ENCODE data around the gene TMPRSS11A. TPM values are rescaled to one million over a fixed set of nuclear protein-coding genes. Genes with fewer than 3 reads are reported as not detected.

TMPRSS11A gene
- not detected for total RNA-seq (2021; ENCODE audit: unreplicated experiment)
- polyA plus RNA-seq (2012; ENCODE audit: insufficient read length) = not detected
- Bru-seq, nascent RNA = percentile 2 among the genes with signal in this experiment
- BruChase-seq, experiment 1, labeled RNA remaining after a 2-hour chase = not detected
- not detected for BruChase-seq, experiment 2, labeled RNA remaining after a 6-hour chase
- long read RNA-seq = 0 reads

GRCh38 chr4:67963356-67963755 is at the start of gene TMPRSS11A:
Gene TMPRSS11A, minus strand, starts transcription at chr4:67963493. Its CDS starts 100 bp downstream, at chr4:67963393.
- no peaks in the 10 kb centered on the region for H3K36me3 ChIP-seq (ENCODE audit: control insufficient read depth, insufficient read depth, low read length)
- no peaks in the 10 kb centered on the region for H3K9me3 ChIP-seq (ENCODE audit: control insufficient read depth, insufficient read depth, low read depth, low read length)
- CTCF ChIA-PET = no interaction called here
- no peak for ATAC-seq
- H3K4me3 ChIP-seq (ENCODE audit: low read depth in 2 of 2, low read length in 2 of 2) = no peak within 1 kb of the TSS
- intact Hi-C loops (cut with micrococcal nuclease; ENCODE audit: unreplicated experiment) (no loop called here), in situ Hi-C loops (cut with HindIII; ENCODE audit: low pct_unique_long_range_greater_than_20kb, low sequenced_read_pairs) (no loop called here)
- H3K27ac ChIP-seq (ENCODE audit: low read length) = no peak within 1 kb of the TSS
- POLR2A ChIA-PET = no interaction called here
- no peak for TF ChIP-seq REST (IDR thresholded peaks at IDR 0.05; ENCODE audit: insufficient read depth in 1 of 2, low read depth in 2 of 2, low read length in 1 of 2)
- no peak for TF ChIP-seq SIN3A (IDR thresholded peaks at IDR 0.05; ENCODE audit: borderline replicate concordance, insufficient read depth, low read depth, low read length)
- TF ChIP-seq CTCF (IDR thresholded peaks at IDR 0.05) = no peak
- TF ChIP-seq POLR2AphosphoS5 (IDR thresholded peaks at IDR 0.05; ENCODE audit: low read depth, low read length) = no peak
- no peak for TF ChIP-seq TCF7L2 (IDR thresholded peaks at IDR 0.05; ENCODE audit: low read depth, low read length)
- BruUV-seq (replicated peaks) = no TSS peak
- no peaks in the 10 kb centered on the region for H3K27me3 ChIP-seq (ENCODE audit: control insufficient read depth, insufficient read depth, low read length)
- H3K4me1 ChIP-seq (ENCODE audit: control insufficient read depth, insufficient read depth, low read length) = no peaks in the 10 kb centered on the region
- no peak for DNase-seq (ENCODE audit: low read depth, low spot score)

GRCh38 chr4:68011684-68012083 is 48.4 kb upstream of the TMPRSS11A start:
- intact Hi-C loops (cut with micrococcal nuclease; ENCODE audit: unreplicated experiment) = no loop called here
- BruUV-seq (replicated peaks) = no TSS peak
- TF ChIP-seq REST (IDR thresholded peaks at IDR 0.05; ENCODE audit: insufficient read depth in 1 of 2, low read depth in 2 of 2, low read length in 1 of 2) (no peak), SIN3A (IDR thresholded peaks at IDR 0.05; ENCODE audit: borderline replicate concordance, insufficient read depth, low read depth, low read length) (no peak), POLR2AphosphoS5 (IDR thresholded peaks at IDR 0.05; ENCODE audit: low read depth, low read length) (no peak), TCF7L2 (IDR thresholded peaks at IDR 0.05; ENCODE audit: low read depth, low read length) (no peak), CTCF (IDR thresholded peaks at IDR 0.05) (no peak)
- Histone ChIP-seq H3K27me3 (ENCODE audit: control insufficient read depth, insufficient read depth, low read length) (no peaks in the 10 kb centered on the region), H3K4me1 (ENCODE audit: control insufficient read depth, insufficient read depth, low read length) (no peaks in the 10 kb centered on the region), H3K27ac (ENCODE audit: low read length) (no peak overlapping the region), H3K36me3 (ENCODE audit: control insufficient read depth, insufficient read depth, low read length) (no peaks in the 10 kb centered on the region), H3K4me3 (ENCODE audit: low read depth in 2 of 2, low read length in 2 of 2) (no peak overlapping the region), H3K9me3 (ENCODE audit: control insufficient read depth, insufficient read depth, low read depth, low read length) (no peaks in the 10 kb centered on the region)
- DNase-seq (ENCODE audit: low read depth, low spot score) (no peak), ATAC-seq (no peak)
- in situ Hi-C loops (cut with HindIII; ENCODE audit: low pct_unique_long_range_greater_than_20kb, low sequenced_read_pairs) = no loop called here
- CTCF ChIA-PET = no interaction called here
- POLR2A ChIA-PET = no interaction called here
